Glomerular endothelial cell (primary cell): Measurements from ENCODE around the gene LIN54. TPM values are rescaled to one million over a fixed set of nuclear protein-coding genes. Genes with fewer than 3 reads are reported as not detected.
"Not testable (repeated sequence)": the region's sequence is repeated elsewhere in the genome, so short reads cannot be mapped to it uniquely, and the experiment has no call there.

Experiments used
- DNase-seq: peaks from one replicate; pipeline ENCODE4 v3.0.0-alpha.2; 2011; ENCODE audit warnings: low read depth, low spot score; ENCODE audit errors: extremely low read depth
- total RNA-seq: library from RNA; depleted of rRNA; stranded (reverse); fragments of >200 nt; gene quantifications from 2 replicates; pipeline ENCODE4 v1.2.3, GENCODE V29; 2015

LIN54 gene
- total RNA-seq, 1 donor from 2014 or later, result 9.2 TPM

GRCh38 chr4:83012687-83013419 lies 2.2 kb upstream of the LIN54 start:
- DNase-seq, result peak; percentile 85

DNA sequence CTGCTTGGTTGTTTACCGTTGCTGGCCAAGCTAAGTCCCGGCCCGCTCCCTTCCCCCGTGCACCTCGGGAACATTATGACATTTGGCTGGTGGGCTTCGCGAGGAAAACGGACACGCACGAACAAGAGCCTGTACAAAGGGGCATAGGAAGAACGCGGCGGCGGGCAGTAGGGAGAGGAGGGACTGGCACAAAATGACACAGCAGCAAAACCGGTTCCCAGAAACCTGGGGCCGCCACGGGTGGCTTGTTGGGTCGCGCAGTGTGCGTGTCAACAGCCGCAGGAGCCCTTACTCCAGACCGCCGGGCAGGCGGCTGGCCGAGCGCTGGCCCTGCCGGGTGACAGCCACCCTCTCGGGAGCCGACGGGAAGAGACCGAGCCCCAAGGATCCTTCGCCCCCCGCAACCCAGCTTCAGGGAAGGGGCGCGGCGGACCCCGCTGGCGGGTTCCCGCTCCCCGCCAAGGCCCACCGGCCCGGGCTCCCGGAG lies 1.6 kb upstream of the LIN54 start:
- no peak for DNase-seq

- no peak for DNase-seq
These were observed 1.1 kb upstream of the LIN54 start for GRCh38 chr4:83011689-83012199.

GRCh38 chr4:83010111-83010521 lies 507 bp downstream of the LIN54 start:
- DNase-seq, result no peak

GRCh38 chr4:83009529-83009928 lies 1.1 kb downstream of the LIN54 start:
- DNase-seq, result no peak

DNA sequence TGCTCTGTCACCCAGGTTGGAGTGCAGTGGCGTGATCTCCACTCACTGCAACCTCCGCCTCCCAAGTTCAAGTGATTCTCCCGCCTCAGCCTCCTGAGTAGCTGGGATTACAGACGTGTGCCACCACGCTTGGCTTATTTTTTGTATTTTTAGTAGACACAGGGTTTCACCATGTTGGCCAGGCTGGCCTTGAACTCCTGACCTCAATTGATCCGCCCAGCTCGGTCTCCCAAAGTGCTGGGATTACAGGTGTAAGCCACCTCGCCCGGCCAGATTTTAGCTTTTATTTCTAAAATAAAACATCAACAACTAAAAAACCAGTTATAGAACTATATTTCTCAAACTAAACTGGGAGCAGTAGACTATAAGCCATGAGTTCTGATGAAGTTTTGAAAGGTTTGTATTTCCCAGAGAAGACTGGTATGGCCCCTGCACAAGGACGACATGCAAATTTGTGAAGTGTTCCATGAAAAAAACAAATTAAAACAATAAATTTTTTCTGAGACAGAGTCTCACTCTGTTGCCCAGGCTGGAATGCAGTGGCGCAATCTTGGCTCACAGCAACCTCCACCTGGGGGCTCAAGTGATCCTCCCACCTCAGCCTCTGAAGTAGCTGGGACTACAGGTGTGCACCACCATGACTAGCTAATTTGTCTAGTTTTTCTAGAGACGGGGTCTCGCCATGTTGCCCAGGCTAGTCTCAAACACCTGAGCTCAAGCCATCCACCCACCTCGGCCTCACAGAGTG lies 7.4 kb downstream of the LIN54 start:
- not testable (repeated sequence) for DNase-seq

DNA sequence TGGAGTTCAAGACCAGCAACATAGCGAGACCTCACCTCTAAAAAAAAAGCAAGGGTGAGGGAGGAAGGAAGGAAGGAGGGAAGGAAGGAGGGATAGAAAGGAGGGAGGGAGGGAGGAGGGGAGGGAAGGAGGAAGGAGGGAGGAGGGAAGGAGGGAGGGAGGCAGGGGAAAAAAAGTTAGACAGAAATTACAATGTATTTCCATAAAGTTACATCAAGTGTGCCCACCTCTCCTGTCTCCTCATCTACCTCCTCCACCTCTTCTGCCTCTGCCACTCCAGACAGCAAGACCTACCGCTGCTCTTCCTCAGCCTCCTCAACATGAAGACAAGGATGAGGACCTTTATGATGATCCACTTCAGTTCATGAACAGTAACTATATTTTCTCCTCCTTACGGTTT lies 8.3 kb downstream of the LIN54 start:
- DNase-seq, result no peak

DNA sequence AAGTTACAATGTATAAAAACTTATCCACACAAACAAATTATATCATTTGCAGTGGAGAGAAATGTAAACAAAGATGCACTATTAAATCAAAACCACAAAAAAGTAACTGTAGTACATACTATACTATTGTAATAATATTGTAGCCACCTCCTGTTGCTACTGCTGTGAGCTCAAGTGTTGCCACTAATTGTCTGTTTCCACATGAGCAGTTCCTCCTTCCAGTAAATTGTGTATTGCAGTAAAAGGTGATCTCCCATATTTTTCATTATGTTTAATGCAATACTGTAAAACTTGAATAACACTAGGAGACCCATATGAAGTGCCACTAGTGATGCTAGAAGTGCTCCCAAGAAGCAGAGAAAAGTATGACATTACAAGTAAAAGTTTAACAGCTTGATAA lies 11.7 kb downstream of the LIN54 start:
- DNase-seq, result no peak

GRCh38 chr4:82994834-82995233 lies 15.8 kb downstream of the LIN54 start:
- no peak for DNase-seq

DNA sequence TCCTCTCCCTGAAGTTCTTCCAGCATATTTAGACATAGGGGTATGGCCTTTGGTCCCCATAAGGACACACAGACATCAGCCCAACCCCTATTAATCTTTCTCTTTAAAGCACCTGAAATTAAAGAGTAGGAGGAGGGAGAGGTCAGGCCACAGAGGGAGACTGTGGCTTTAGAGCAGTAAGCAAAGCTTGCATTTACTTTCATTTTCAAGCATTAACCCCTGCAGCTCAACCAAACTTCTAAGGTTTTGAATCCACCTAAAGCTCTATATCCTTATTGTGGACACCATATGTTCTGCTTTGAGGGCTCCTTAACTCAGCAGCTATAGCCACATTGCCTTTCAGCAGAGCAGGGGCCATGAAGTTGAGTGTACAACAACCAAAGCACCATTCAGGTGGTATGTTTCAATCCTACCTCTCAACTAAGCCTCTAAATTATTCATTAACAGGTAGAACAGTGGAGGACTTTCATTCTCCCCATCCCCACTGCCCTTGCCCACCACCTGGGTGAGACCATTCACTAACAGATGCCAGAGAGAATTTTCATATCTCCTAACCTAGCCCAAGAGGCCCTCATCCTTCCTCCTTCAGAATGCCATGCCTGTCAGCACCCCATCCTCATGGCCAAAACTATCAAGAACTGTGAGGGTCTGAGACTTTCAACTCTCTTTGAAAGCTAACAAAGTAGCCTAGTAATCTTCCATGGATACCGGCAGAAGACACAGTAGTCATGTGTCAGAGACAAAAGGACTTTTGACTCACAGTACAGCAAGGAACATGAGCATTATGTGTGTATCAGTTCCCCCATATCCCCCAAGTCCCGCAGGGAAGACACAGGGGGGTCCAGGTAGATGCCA lies 20.8 kb downstream of the LIN54 start:
- no peak for DNase-seq

GRCh38 chr4:82988323-82988832 lies 22.2 kb downstream of the LIN54 start:
- DNase-seq, result no peak

GRCh38 chr4:82987519-82987918 lies 23.1 kb downstream of the LIN54 start:
- not testable (repeated sequence) for DNase-seq

- DNase-seq, result no peak
These were observed 26.2 kb downstream of the LIN54 start for GRCh38 chr4:82984459-82984858.

DNA sequence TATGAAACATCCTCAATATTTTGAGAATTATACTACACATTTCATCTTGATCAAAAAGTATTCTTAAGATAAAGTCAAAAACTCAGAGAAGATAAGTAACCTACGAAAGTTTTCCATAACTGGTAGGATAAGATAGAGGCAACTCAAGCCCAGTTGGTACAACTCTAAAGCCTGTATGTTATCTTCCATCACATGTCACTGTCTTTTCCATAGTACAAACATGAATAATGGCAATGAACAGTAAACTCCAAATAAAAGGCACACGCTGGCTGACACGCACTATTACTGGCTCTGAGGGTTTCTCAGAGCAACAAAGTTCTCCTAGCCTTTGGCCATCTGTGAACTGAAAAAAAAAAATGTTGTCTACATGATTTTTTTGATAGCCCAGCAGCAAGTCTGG lies 27.2 kb downstream of the LIN54 start:
- no peak for DNase-seq

GRCh38 chr4:82981138-82981537 lies 29.5 kb downstream of the LIN54 start:
- DNase-seq, result no peak

GRCh38 chr4:82975792-82976191 lies 34.8 kb downstream of the LIN54 start:
- DNase-seq, result no peak

DNA sequence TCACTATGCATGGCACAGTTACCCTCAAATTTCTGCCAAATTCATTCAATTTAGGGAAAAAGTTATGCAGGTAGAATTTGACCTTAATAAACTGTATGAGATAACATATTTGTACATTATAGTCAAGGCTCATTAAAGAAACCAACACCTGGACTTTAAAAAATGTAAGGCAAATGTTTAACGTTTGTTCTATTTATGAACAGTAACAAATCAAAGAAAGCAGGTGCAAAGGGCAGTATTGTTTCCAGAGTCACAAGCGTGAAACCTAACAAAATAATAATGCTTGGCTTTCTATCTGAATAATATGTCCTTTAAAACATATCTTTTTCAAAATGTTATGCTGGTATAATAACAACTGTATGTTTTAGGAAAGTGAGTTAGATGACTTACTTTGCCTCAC lies 41.2 kb downstream of the LIN54 start:
- no peak for DNase-seq

DNA sequence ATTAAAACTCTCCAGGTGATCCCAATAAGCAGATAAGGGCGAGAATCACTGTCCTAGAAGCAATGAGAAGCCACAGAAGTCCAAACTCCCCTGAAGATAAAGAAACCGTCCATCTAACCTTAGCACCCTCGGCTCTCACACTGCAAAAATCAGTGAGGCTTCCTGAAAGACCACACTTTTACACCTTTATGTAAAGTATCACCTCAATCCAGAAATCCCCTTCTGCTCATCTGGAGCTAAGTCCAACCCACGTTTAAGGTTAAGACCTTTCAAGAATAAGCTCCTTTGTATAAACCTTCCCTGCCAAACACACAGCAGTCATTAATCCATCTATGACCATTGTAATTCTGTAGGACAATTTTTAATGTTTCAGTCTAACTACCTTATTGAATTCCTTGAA lies 41.7 kb downstream of the LIN54 start:
- DNase-seq, result no peak

GRCh38 chr4:82965763-82966162 lies 44.9 kb downstream of the LIN54 start:
- no peak for DNase-seq

- no peak for DNase-seq
These were observed 53.6 kb downstream of the LIN54 start for GRCh38 chr4:82957045-82957444.

- no peak for DNase-seq
These were observed 56.4 kb downstream of the LIN54 start for GRCh38 chr4:82954212-82954611.
